ENCODE data around the gene DNAH12. TPM values are rescaled to one million over a fixed set of nuclear protein-coding genes. Genes with fewer than 3 reads are reported as not detected.
"Not testable (repeated sequence)": the region's sequence is repeated elsewhere in the genome, so short reads cannot be mapped to it uniquely, and the experiment has no call there.

The DNAH12 gene
- total and polyA plus RNA-seq, 2 of the 13 experiments (the other 11 are each of a cell fraction or from before 2014, with no cell fraction given), result 0.11 TPM

GRCh38 chr3:57309769-57310360, 234.3 kb downstream of the DNAH12 start (continued):
- TF ChIP-seq AKNA (CRISPR knock-in tag; IDR thresholded peaks at IDR 0.05; ENCODE audit: borderline replicate concordance) (no peak), DDIT3 (CRISPR knock-in tag; IDR thresholded peaks at IDR 0.05) (no peak)

- Histone ChIP-seq H3K4me1 (ENCODE audit: insufficient read depth, low read length) (peaks cover 14% of the 10 kb centered on the region), H3K4me3 (replicated peaks in 1 of 3; ENCODE audit: insufficient read depth in 1 of 3, low read depth in 2 of 3, low read length in 3 of 3) (peak overlapping the region in 1 of 3 experiments; percentile 6; a peak in 1 of 6 replicates), H3K4me2 (ENCODE audit: low read depth, low read length) (peak overlapping the region; percentile 45; the same call in 1 of the 2 replicates)
- 58% methylated on average over 7 of the region's 7 CpGs for WGBS (ENCODE audit: low lambda C conversion rate)
- H3K27ac ChIP-seq (ENCODE audit: extremely low read length, insufficient read depth, low read length); H3K9me3 ChIP-seq (ENCODE audit: low read length); in situ Hi-C loops (cut with HindIII; ENCODE audit: extremely low pct_ligation_motif_present, low pct_unique_long_range_greater_than_20kb); H3K9ac ChIP-seq (ENCODE audit: insufficient read depth, low read depth, low read length); H3K36me3 ChIP-seq (replicated peaks in 1 of 2; ENCODE audit: control insufficient read depth in 1 of 2, insufficient read depth in 2 of 2, low read length in 2 of 2); POLR2A ChIA-PET; ATAC-seq; H3K79me2 ChIP-seq (ENCODE audit: insufficient read depth, low read length); H4K20me1 ChIP-seq (ENCODE audit: insufficient read depth, low read length); FAIRE-seq; BruUV-seq (replicated peaks); CTCF ChIA-PET (ENCODE audit: low intra/inter-chr PET ratio, low total read pairs); H3K27me3 ChIP-seq (ENCODE audit: control insufficient read depth in 1 of 2, insufficient read depth in 2 of 2, low read length in 2 of 2); intact Hi-C loops (cut with micrococcal nuclease; ENCODE audit: unreplicated experiment); H2AFZ ChIP-seq (ENCODE audit: low read length): not testable (repeated sequence)
- peak; percentile 5 for DNase-seq (ENCODE audit: low spot score)
Observed at GRCh38 chr3:57303520-57303919, 240.6 kb downstream of the DNAH12 start.

All from HepG2 (cell line).